OCI-M2 (cell line): ENCODE results near the gene MAPK8IP1.

ENCODE experiments used
- DNase-seq: peaks from one replicate; lab custom pipeline; 2025; ENCODE audit not compliant: unreplicated experiment; lab: John Stamatoyannopoulos, UW

Gene MAPK8IP1

DNA sequence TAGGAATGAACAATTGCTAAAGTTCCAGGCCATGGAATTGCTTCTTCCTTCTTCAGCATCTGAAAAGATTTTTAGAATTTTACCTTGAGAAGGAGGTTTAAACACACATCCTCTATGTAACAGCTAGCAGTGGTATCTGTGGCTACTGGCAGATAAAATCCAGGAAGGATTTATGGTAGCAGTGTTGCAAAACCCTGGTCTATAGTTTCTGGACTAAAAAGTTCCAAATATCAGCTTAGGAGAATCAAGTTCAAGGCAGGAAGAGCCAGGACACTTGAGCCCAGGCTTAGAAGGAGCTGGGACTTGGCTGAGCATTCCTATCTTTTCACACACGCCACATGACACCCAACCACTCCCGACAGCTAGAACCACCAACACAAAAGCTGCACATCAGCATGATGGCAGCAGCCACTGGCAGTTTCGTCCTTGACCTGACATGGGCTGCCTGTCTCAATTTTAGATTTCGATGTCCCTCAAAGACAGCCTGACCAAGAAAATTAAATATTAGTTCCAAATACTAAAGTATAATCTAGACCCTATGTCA lies 51.1 kb downstream of the MAPK8IP1 start:
- no peak for DNase-seq

DNA sequence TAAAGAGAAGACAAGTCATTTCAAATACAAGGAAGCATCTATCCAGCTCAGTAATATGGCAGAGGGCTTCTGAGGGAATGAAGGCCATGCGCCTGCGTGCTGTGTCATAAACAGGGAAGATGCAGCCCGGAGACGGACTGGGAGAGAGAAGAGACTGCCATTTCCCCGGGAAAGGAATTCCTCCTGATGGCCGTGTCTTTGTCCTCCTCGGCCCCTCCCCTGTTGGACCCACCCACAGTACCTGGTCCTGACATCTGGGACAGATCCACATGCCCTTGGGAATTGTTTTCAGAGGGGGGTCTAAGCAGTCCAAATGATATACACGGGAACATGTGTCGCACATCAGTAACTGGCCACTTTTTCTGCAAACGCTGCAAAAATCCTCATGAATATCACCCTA lies 52.5 kb downstream of the MAPK8IP1 start:
- DNase-seq, result no peak

DNA sequence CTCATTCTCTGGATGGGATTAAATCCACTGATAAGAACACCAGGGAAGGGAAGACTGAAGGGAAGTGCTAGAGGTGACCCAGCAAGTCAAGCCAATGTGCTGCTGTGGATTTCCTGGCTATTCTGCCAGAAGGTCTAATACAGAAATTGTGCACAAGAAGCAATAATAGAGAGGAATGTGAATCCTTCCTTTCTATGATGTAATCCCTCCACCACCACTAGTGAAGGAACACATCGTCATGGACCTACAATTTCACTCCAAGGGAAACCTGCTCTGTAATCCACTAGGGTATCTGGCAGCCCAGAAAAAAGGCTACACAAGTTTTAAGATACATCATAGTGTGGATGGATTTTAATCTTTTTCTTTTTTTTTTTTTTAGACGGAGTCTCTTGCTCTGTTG lies 54.4 kb downstream of the MAPK8IP1 start:
- DNase-seq, result no peak

DNA sequence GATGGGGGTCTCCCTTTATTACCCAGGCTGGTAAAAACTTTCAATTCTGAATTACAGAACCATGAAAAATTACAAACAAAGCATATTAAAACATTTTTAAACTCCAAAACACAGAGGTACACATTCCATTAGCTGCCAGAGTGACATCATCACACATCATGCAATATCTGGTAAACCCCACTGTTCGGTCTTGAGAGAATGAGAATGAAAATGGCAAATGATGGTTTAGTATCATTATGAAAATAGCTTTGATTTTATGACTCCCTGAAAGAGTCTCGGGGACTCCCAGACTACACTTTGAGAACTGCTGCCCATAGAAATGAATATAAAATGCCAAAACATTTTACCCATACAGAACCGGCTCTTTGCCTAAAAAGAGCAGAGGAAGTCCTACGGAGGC lies 55.8 kb downstream of the MAPK8IP1 start:
- no peak for DNase-seq

DNA sequence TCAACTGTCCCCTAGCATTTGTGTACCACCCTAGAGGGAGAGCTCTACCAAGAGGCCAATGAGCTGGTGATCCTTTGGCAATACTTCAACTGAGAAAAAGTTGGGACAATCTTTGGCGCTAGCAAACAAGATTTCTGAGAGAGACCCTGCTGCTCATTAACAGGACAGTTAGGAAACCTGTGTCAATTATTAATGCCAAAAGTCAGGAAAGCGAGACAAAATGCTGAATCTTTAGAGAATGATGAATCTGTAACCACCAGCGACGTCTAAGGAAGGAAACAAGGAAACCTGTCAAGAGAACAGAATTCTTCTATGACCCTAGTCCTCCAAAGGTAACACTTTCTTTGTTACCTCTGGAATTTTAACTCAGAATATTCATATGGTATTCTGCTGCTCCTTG lies 56.9 kb downstream of the MAPK8IP1 start:
- no peak for DNase-seq

DNA sequence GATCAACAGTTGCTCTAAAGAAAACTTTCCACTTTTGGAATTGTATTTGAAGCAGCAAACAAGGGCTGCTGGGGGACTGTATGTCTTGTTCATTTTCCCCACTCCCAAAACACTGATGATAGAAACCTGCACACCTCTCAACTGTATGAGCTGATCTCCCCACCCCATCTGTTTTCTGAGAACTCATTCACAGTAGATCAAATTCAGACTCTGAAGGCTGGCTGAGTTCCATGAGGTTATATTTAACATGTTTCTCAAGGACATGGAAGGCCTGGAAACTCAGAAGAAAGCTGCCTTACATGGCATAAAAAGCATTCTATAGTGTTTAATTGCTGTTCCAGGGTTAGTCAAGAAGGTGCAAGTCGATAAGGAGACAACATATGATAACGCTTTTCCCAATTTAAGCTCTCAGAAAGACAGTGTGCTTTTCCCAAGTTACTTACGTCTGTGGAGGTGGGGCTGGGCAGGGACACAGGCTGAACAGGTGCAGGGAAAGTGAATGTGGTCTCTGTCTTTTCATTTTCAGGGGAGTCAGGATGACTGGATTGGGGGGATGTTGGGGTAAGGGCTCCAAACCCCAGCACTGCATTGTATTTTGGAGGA lies 60.0 kb downstream of the MAPK8IP1 start:
- DNase-seq, result no peak

DNA sequence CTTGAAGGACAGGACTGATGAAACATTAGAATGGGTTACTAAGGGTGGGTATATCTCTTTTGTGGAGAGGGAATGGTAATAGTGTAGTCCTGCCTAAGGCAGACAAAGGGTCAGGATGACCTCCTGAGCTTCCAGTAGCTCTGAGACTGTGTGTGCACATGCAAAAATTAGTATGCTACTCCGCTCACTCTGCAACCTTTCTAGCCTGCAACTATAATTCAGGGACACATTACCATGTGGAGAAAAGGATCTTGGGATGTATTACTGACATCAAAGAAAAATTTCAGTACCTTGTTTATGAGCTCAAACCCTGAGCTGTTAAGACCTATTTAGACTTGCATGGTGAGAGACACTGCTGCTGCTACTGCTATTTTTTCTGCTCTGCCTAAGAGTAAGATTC lies 62.4 kb downstream of the MAPK8IP1 start:
- no peak for DNase-seq

DNA sequence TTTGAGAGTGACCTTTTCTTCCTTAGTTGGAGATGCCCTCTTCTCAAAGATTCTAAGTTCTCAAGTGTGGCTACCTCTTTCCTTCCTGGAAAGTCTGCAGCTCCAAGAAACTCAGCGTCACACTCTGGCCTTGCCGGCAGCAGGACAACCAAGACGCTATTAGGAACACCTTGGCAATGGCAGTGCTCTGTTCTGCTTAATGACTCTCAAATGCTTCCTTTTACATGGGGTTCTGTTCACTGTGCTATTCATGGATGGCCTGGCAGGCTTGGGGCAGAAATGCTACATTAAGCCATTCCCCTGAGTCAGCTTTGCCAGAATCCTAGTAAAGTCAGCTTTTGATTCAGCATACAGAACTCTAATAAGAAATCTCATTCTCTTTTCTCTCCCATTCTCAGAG lies 62.9 kb downstream of the MAPK8IP1 start:
- no peak for DNase-seq

DNA sequence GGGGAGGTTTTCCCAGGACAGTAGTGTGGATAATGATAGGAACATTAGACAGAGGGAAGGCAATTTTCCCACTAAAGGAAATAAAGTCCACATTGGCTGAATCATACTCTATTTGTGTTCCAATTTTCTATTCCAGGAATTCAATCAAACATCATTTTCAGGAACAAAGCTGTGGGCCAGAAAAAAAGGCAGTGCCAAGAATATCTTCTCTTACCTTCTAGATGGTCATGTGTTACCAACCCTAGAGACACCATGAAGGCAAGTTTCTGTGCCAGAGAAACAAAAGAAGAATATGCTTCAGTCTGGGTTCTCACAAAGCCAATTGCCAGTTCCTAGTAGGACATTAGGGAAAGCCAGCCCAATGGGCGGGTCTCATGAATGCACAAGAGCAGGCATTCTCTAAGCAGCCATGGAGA lies 64.5 kb downstream of the MAPK8IP1 start:
- DNase-seq, result no peak
